ENCODE measurements around the gene LRRK1.

Gene LRRK1

DNA sequence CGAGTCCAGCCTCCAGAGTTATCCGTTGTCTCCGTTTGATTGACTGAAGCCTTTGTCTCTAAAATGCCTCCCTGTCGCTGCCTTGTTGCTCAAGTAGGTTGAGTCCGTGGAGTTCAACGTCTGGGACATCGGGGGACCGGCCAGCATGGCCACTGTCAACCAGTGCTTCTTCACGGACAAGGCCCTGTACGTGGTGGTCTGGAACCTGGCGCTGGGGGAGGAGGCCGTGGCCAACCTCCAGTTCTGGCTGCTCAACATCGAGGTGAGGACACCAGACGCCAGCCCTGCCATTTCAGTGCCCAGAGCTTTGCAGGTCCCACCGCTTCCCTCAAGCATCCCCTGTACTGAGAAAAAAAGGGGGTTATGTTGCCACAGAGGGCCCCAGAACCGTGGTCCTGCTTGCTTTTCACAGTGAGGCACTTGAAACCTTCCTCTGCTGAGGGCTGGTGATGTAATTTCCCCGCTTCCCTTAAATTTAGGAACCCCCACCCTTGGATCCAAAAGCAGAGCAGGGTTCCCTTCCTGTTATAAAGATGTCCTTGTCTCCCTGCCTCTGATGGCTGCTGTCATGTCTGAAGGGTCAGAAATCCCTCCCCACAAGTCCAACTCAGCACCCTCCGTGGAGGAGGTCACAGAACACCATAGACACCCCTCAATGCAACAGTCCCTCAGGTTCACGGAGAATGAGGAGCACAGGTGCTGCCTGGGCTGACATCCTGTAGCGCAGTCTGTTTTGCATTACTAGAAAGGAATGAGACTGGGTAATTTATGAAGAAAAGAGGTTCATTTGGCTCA is 105.7 kb downstream of the LRRK1 start:
- DNase-seq (ENCODE audit: low read depth) = no peak

DNA sequence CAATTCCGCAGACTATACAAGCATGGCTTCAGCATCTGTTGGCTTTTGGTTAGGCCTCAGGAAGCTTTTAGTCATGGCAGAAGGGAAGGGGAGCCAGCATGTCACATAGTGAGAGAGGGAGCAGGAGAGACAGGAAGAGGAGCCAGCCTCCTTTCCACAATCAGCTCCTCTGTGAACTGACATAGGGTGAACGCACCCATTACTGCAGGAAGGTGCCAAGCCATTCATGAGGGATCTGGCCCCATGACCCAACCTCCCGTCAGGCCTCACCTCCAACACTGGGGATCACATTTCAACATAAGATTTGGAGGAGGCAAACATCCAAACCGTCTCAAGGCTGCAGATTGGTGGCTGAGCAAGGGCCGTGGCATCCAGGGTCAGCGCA is 106.3 kb downstream of the LRRK1 start:
- DNase-seq (ENCODE audit: low read depth) = no peak

DNA sequence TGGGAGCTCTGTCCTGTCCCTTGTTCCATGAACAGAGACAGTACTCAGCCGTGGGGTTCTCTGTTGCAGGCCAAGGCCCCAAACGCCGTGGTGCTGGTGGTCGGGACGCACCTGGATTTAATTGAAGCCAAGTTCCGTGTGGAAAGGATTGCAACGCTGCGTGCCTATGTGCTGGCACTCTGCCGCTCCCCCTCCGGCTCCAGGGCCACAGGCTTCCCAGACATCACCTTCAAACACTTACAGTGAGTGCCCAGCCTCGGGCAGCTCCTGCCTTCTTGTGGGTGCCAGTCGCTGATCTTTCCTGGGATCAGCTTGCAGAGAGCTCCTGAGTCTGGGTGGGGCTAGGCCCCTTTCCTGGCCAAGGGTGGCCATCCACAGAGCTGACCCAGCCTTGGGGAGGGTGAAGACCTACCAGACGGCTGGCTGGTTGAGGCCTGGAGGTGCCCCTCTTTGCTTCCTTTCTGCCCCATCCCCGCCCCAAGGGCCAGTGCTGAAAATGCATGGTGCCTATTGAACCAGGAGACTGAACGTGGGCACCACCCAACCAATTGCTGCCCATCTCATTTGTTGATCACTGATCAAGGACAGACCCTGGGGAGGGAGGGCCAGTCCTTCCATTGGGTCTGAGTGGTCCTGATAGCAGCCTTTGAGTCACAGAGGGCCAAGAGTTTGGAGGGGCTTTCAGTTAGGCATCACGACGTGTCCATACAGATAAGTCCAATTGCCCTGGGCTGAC is 106.9 kb downstream of the LRRK1 start:
- DNase-seq (ENCODE audit: low read depth) = no peak

DNA sequence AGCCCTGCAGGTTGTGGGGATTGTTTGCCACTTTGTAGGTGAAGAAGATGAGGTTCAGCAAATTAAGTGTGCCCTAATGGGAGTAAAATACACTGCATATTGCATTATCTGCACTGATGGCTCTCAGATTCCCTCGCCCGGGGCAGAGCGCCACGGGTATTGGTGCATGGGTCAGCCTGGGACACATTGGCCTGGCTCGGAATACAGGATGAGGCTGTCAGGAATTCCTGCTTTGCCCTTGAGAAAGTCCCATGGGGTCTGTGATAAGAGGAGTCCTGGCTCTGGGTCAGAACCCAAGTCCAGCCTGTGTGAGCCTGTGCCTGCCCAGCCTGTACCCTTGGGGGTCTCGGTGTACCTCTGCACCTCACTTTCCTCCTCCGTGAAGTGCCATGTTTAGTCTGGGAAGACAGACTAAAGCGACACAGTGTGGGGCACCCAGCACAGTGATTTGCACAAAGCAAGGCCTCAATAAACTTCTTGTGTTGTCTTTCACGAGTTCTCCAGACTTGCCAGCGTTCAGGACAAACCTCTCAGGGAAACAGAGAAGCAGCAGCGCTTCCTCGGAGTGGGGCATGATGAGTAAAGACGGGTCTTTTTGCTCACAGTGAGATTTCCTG is 107.6 kb downstream of the LRRK1 start:
- DNase-seq (ENCODE audit: low read depth) = no peak

DNA sequence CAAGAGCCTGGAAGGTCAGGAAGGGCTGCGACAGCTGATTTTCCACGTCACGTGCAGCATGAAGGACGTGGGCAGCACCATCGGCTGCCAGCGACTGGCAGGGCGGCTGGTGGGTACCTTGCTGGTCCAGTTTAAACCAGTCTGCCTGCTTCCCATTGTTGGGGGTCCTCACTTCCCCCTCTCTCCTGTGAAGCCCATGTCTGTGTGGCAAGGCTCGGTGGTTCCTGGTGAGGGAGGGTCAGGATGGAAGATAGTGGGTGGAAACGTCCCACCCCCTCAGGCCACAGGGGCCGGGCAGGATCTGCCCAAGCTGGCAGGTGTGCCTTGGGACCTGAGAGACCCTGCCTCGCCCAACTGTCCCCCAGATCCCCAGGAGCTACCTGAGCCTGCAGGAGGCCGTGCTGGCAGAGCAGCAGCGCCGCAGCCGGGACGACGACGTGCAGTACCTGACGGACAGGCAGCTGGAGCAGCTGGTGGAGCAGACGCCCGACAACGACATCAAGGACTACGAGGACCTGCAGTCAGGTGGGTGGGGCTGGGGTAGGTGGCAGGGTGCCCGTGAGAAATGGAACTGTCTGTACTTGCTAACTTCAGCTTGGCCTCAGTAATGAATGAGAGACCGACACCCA is 108.2 kb downstream of the LRRK1 start:
- DNase-seq (ENCODE audit: low read depth) = no peak

DNA sequence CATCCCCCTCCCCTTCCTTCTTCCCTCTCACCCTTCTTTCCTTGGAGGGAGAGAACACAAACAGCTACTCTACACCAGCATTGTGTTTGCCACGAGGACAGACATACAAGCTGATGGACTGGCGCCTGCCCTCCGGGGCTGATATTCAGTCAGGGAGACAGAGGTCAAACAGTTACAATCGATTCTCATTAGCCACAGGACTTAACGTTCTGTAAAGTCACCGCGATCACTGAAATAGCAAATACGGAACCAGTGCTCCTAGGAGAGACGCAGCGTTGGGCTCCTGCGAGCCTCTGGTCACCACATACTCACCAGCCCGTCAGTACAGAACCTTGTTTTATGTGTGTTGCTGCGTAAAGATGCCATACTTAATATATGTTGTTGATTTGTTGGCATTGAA is 108.8 kb downstream of the LRRK1 start:
- DNase-seq (ENCODE audit: low read depth) = no peak

DNA sequence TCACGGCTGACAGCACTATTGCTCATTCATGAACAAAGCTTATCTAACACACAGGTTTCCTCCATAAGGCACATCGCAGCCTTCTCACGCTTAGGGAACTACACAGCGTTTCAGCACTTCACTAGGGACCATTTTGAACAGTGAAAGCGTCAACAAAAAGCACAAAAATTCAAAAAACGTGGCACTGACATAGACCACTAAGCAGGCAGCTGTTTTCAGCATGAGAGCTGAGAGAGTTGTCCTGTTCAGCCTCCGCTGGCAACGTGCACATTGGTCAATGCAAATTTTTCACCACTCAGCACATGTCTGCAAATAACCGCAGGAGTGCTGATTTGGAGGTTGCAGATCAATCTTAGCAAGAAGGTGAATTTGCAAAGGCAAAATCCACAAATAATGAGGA is 109.2 kb downstream of the LRRK1 start:
- DNase-seq (ENCODE audit: low read depth) = no peak

DNA sequence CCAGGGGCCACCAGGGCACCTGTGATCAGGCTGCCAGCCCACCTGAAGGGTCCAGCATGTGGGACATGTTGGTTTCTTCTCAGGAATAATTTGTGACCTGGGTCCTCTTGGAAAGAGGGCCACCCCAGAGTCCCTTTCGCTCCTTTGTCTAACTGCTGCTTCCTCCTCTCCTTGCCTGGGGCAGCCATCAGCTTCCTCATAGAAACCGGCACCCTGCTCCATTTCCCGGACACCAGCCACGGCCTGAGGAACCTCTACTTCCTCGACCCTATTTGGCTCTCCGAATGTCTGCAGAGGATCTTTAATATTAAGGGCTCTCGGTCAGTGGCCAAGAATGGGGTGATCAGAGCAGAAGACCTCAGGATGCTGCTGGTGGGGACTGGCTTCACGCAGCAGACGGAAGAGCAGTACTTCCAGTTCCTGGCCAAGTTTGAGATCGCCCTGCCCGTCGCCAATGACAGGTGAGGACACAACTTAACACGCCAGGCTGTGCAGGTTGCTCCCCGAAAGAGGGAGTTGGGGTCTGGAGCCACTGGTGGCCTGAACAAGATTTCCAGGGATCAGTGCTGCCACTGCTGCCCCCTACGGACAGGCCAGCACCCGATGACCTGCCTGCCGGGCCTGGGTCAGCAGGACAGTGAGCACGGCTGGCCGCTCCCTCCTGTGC is 109.7 kb downstream of the LRRK1 start:
- DNase-seq (ENCODE audit: low read depth) = no peak

DNA sequence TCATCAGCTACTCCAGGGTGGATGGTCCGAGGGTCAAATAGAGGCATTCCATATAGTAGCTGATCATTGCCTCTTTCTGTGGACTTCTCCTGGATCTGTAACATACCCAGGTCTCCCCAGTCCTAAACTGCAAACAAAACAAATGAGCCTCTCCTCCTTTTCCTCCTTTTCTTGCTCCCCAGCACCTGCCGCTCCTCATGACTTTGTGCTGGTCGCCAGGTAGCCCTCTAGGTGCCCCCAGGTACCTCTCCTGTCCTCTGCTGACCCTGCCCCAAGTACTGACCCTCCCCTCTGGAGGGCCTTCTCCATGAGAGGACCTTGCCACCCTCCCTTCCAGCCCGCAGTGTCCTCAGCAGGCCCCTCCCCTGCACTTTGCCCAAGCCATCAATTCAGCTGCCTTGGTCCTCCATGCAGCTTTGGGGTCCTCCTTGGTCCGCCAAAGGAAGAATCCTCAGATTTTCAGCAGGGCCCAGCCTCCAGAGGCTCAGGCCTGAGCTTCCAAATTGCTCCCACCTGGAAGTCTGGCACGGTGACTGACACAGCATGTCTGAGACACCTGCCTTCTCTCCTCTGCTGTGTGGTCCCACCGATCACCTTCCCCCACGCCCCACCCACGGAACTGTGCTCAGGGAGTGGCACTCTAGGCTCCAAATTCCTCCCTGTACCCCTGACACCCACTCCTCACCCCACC is 111.0 kb downstream of the LRRK1 start:
- no peak for DNase-seq (ENCODE audit: low read depth)

DNA sequence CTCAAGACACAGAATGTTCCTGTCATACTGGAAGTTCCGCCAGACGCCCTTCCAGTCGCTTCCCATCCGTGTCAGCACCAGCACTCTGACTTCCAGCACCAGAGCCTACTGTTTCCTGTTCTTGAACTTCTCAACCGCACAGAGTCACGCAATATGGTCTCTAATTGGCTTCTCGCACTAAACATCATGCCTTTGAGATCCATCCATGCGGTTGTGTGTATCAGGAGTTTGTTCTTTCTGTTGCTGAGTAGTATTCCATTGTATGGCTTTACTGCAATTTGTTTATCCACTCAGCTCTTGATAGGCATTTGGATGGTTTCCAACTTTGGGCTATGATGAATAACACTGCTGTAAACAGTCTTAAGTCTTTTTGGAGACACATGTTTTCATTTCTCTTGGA is 112.1 kb downstream of the LRRK1 start:
- DNase-seq (ENCODE audit: low read depth) = no peak

DNA sequence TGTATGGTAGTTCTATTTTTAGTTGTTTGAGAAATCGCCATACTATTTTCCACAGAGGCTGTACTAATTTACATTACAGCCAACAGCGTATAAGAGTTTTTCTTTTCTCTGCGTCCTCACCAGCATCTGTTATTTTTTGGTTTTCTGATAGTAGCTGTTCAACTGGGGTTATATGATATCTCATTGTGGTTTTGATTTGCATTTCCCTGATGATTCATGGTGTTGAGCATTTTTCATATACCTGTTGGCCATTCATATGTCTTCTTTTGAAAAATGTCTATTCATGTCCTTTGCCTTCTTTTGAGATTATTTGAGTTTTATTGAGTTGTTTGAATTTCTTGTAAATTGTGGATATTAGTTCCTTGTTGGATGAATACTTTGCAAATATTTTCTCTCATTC is 114.6 kb downstream of the LRRK1 start:
- DNase-seq (ENCODE audit: low read depth) = no peak

DNA sequence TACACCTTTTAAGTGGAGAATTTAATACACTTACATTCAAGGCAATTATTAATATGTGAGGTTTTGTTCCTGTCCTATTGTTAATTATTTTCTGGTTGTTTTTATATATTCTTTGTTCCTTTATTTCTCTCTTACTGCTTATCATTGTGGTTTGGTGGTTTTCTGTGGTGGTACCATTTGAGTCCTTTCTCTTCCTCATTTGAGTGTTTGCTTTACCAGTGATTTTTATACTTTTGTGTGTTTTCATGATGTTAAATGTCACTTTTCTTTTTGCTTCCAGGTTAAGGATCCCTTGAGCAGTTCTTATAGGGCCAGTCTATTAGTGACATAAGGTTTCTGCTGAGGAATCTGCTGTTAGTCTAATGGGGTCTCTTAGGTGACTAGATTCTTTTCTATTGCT is 116.5 kb downstream of the LRRK1 start:
- no peak for DNase-seq (ENCODE audit: low read depth)

DNA sequence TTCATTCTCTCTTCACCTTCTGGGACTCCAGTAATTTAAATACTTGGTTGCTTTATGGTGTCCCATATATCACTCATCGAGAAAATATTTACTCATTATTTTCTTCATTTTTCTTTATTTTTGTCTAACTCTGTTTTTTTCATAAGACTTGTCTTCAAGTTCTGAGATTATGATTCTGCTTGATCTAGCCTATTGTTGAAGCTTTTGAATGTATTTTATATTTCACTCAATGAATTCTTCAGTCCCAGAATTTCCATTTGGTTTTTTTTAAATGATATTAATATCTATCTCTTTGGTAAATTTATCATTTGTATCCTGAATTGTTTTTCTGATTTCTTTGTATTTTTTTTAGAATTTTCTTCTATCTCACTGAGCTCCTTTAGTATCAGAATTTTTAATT is 117.0 kb downstream of the LRRK1 start:
- DNase-seq (ENCODE audit: low read depth) = no peak

DNA sequence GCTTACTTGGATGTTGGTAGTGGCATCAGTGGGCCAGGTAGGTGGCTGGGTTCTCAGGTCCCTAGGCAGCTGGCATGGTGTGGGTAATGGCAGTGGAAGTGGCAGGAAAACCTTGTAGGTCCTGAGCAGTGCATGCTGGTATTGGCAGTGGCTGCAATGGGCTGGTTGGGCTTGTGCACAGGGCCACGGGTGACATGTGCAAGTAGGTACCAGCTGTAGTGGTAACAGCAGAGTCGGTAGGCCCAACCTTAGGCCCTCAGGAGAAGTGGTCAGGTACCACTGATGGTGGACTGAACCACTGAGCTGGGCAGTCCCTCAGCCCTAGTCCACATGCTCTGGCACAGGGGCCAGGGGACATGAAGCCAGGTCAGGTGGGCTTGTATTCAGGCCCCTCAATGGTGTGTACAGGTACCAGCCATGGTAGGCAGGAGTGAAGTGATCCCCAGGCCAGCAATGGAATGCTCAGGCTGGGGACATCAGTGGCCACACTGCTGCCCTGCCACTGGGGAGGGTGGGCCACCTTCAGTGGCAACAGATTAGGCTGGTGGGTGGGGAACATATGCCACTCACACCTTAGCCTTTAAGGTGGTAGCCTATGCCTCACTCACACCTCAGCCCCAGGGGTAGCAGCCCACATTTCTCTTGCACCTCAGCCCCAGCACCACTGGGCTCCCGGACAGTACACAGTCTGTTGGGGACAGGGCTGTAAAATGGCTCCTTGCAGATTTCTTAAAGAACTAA is 118.1 kb downstream of the LRRK1 start:
- no peak for DNase-seq (ENCODE audit: low read depth)

DNA sequence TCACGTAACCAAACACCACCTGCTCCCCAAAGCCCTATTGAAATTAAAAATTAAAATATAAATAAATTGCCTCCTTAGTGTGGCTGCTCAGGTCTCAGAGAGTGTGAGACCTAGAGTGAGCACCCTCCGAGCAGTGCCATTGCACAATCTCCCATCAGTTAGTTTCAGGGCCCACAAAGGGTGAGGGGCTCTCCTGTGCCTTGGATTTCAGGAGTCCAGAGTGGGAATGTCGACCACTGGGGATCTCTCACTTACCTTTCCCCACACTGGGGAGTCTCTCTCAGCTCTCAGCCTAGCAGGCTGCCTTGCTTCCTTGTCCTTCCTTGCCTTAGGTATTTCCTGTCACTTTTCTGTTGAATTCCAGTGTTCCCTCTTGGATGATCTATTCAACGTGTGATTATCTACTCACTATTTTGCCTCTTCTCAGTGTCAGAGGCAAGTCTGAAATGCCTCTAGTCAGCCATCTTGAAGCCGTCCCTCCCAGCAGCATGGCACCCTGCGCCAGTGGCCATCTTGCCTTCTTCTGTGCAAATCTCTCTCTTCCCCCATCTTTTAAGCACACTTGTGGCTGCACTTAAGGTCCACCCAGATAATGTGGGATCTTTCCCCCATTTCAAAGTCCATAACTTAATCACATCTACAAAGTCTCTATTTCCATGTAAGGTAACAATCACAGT is 119.3 kb downstream of the LRRK1 start:
- no peak for DNase-seq (ENCODE audit: low read depth)

DNA sequence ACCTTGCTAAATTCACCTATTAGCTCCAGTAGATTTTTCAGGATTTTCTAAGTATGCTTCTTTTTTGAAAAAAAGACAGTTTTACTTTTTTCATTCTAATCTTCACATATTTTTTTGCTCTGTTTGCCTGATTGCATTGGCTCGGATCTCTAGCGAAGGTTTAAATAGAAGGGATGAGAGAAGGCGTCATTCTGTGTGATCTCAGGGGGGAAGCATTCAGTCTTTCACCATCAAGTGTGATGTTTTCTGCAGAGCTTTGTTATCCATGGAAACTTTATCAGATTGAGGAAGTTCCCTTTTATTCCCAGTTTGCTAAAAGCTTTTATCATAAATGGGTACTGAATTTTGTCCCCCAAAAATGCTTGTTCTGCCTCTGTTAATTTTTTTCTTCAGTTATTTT is 120.3 kb downstream of the LRRK1 start:
- DNase-seq (ENCODE audit: low read depth) = no peak

DNA sequence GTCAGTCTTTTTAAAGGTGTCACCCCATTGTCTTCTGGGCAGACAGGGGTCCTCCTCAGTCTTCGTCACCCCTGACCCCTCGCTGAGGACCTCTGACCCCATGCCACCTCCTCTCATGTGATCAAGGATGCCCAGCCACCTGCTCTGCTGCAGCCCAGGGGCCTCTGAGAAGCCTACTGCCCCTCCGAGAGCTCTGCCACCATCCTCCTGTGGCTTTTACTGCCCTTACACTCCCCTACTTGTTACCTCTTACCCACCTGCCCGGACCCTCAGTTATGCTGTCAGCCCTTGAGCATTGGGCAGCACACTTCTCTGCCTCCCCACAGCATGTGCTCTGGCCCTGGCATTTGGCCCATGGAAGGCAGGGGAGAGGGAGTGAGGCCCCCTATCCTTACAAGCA is 123.2 kb downstream of the LRRK1 start:
- DNase-seq (ENCODE audit: low read depth) = no peak

DNA sequence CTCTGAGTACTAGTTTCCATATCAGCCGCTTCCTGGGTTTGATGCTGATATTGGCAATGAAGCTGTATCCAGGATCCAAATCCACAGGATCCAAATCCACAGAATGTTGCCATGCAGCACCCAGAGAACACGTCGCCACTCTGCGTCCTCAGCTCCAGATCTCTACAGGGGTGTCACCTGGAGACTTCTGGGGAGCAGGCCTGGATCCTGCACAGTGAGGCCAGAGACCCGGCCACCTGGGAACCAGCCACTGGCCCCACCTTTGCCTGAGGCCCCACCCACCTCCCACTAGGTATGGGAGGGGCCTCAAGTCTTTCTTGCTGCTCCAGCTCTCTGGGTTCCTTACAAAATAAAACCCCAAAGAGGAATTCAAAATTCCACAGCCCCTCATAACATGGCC is 123.9 kb downstream of the LRRK1 start:
- no peak for DNase-seq (ENCODE audit: low read depth)

DNA sequence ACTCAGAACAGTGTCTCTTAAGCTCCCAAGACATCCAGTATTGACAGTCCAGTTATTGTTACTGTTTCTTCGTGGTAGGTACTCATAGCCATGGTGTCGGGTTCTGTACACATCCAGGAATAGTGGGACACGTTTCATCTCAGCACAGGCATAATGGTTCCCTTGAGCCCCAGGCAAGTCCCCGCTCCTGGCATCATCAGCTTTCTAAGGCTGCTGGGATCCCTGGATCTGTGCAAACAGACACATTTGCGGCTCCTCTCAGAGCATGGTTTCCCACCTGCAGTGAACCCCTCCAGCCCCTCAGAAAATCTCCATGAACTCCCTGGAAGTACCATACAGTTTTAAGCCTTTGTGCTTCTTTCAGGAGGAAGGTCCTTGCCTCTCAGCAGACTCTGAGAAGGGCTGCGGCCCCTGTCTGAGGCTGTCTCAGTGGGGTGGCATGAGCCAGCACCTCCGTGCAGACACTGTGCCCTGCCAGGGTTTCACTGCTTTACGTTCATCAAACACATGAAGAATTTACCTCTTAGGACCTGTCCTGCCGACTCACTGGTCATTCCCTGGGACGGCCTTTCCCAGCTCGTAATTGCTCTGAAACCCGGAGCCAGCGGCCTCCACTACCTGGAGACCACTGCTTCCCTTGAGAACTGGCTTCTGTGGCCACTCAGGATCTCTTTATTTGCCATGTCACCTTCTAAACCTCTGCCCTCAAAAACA is 124.9 kb downstream of the LRRK1 start:
- DNase-seq (ENCODE audit: low read depth) = no peak

All from activated T-helper 1 cell treated with Interleukin-2 at 50 U/mL for 16 hours (primary cell).